Activated CD4-positive, alpha-beta T cell treated with anti-CD3 and anti-CD28 coated beads for 1 hour (primary cell): ENCODE results near the gene SH3BP5L.

ENCODE experiments used
- DNase-seq: peaks from one replicate; pipeline ENCODE4 v3.0.0-alpha.2; 2020

The SH3BP5L gene

GRCh38 chr1:248825136-248825535 is 579 bp downstream of the SH3BP5L start:
- DNase-seq = no peak

- DNase-seq = no peak
Measured at GRCh38 chr1:248824701-248825100, 1.0 kb downstream of the SH3BP5L start.

GRCh38 chr1:248824301-248824700 is 1.4 kb downstream of the SH3BP5L start:
- no peak for DNase-seq

GRCh38 chr1:248823517-248824001 is 2.2 kb downstream of the SH3BP5L start:
- DNase-seq = no peak

GRCh38 chr1:248822148-248823032 is 3.3 kb downstream of the SH3BP5L start:
- peak; percentile 3 for DNase-seq

- DNase-seq = peak; percentile 2
Measured at GRCh38 chr1:248821641-248822040, 4.1 kb downstream of the SH3BP5L start.

GRCh38 chr1:248821101-248821500 is 4.6 kb downstream of the SH3BP5L start:
- peak; percentile 3 for DNase-seq

- DNase-seq = peak; percentile 6
Measured at GRCh38 chr1:248820041-248820585, 5.6 kb downstream of the SH3BP5L start.

- DNase-seq = no peak
Measured at GRCh38 chr1:248818505-248819374, 7.0 kb downstream of the SH3BP5L start.

GRCh38 chr1:248817065-248817464 is 8.7 kb downstream of the SH3BP5L start:
- DNase-seq = no peak

- no peak for DNase-seq
Measured at GRCh38 chr1:248816042-248816851, 9.5 kb downstream of the SH3BP5L start.

- DNase-seq = no peak
Measured at GRCh38 chr1:248815407-248816034, 10.2 kb downstream of the SH3BP5L start.

GRCh38 chr1:248814351-248814750 is 11.4 kb downstream of the SH3BP5L start:
- DNase-seq = no peak

GRCh38 chr1:248813546-248813945 is 12.2 kb downstream of the SH3BP5L start:
- no peak for DNase-seq

GRCh38 chr1:248812736-248813425 is 12.8 kb downstream of the SH3BP5L start:
- DNase-seq = no peak

GRCh38 chr1:248811514-248812490 is 13.9 kb downstream of the SH3BP5L start:
- DNase-seq = no peak

GRCh38 chr1:248810727-248811513 is 14.8 kb downstream of the SH3BP5L start:
- DNase-seq = no peak

- no peak for DNase-seq
Measured at GRCh38 chr1:248810000-248810726, 15.6 kb downstream of the SH3BP5L start.
